Astrocyte of the spinal cord (primary cell): Measurements from ENCODE around the gene TRDN.

Experiments used
- DNase-seq: peaks from one replicate; pipeline ENCODE4 v3.0.0; 2011; ENCODE audit warnings: low read depth, low spot score
- H3K4me3 ChIP-seq: 2 replicates; pipeline ENCODE4 v1.5.1; 2011; ENCODE audit warnings: low read depth, mild to moderate bottlenecking, low read length, moderate library complexity
- CTCF ChIP-seq: IDR thresholded peaks from 2 replicates; pipeline ENCODE4 v1.5.1; 2012; ENCODE audit warnings: low read depth, mild to moderate bottlenecking, low read length, inconsistent platforms
- in situ Hi-C: cut with HindIII; loops from 2 replicates; pipeline ENCODE4 v1.10.0; 2017; ENCODE audit warnings: low sequenced_read_pairs

Gene TRDN

GRCh38 chr6:123223461-123223860 is 413.3 kb downstream of the TRDN start:
- no peak for DNase-seq
- in situ Hi-C loops = no loop called here
- no peak for TF ChIP-seq CTCF
- H3K4me3 ChIP-seq = no peak overlapping the region

- in situ Hi-C loops = no loop called here
- DNase-seq = no peak
- TF ChIP-seq CTCF = no peak
- H3K4me3 ChIP-seq = no peak overlapping the region
These were observed 421.5 kb downstream of the TRDN start for GRCh38 chr6:123215211-123215610.

- no peak for DNase-seq
- no peak overlapping the region for H3K4me3 ChIP-seq
- in situ Hi-C loops = no loop called here
- no peak for TF ChIP-seq CTCF
These were observed 422.3 kb downstream of the TRDN start for GRCh38 chr6:123214433-123214832.

- no peak overlapping the region for H3K4me3 ChIP-seq
- no peak for DNase-seq
- in situ Hi-C loops = no loop called here
- no peak for TF ChIP-seq CTCF
These were observed 422.8 kb downstream of the TRDN start for GRCh38 chr6:123213921-123214320.

- H3K4me3 ChIP-seq = no peak overlapping the region
- no peak for DNase-seq
- in situ Hi-C loops = no loop called here
- no peak for TF ChIP-seq CTCF
These were observed 424.8 kb downstream of the TRDN start for GRCh38 chr6:123211777-123212545.

- no peak overlapping the region for H3K4me3 ChIP-seq
- no peak for TF ChIP-seq CTCF
- in situ Hi-C loops = no loop called here
- no peak for DNase-seq
These were observed 426.1 kb downstream of the TRDN start for GRCh38 chr6:123210645-123211044.
